H9 (cell line): ENCODE data around the gene MRPS30. TPM values are rescaled to one million over a fixed set of nuclear protein-coding genes. Genes with fewer than 3 reads are reported as not detected.

ENCODE experiments used
- DNase-seq: peaks from one replicate; pipeline ENCODE4 v3.0.0-alpha.2; 2017
- H2AFZ ChIP-seq: one replicate; pipeline ENCODE4 v1.6.1; 2013; ENCODE audit warnings: mild to moderate bottlenecking, low read length, control low read depth, moderate library complexity
- H2AK5ac ChIP-seq: 2 replicates; pipeline ENCODE4 v1.6.1; 2013; ENCODE audit warnings: low read length, control low read depth, mixed read lengths; ENCODE audit not compliant: insufficient read length
- H2BK120ac ChIP-seq: one replicate; pipeline ENCODE4 v1.6.1; 2013; ENCODE audit warnings: low read depth, mild to moderate bottlenecking, low read length, control low read depth, inconsistent platforms; ENCODE audit not compliant: poor library complexity, severe bottlenecking
- H2BK12ac ChIP-seq: 2 replicates; pipeline ENCODE4 v1.6.1; 2013; ENCODE audit warnings: low read length, control low read depth, mixed read lengths, low read depth; ENCODE audit not compliant: insufficient read length
- H2BK15ac ChIP-seq: 2 replicates; pipeline ENCODE4 v1.6.1; 2013; ENCODE audit warnings: low read depth, low read length, control low read depth
- H2BK20ac ChIP-seq: one replicate; pipeline ENCODE4 v1.6.1; 2013; ENCODE audit warnings: low read depth, mild to moderate bottlenecking, low read length, control low read depth, inconsistent platforms; ENCODE audit not compliant: poor library complexity, severe bottlenecking
- H2BK5ac ChIP-seq: 2 replicates; pipeline ENCODE4 v1.6.1; 2013; ENCODE audit warnings: low read length, control low read depth, mixed read lengths; ENCODE audit not compliant: insufficient read length
- H3K14ac ChIP-seq: 2 replicates; pipeline ENCODE4 v1.6.1; 2013; ENCODE audit warnings: low read length, control low read depth; ENCODE audit not compliant: insufficient read depth
- H3K18ac ChIP-seq: 2 replicates; pipeline ENCODE4 v1.6.1; 2013; ENCODE audit warnings: low read depth, mild to moderate bottlenecking, mixed read lengths, low read length, control low read depth; ENCODE audit not compliant: insufficient read length
- H3K23ac ChIP-seq: 2 replicates; pipeline ENCODE4 v1.6.1; 2013; ENCODE audit warnings: low read length, control low read depth, mixed read lengths, low read depth; ENCODE audit not compliant: insufficient read length
- H3K23me2 ChIP-seq: 2 replicates; pipeline ENCODE4 v1.6.1; 2013; ENCODE audit warnings: low read depth, mild to moderate bottlenecking, mixed read lengths, low read length, control low read depth; ENCODE audit not compliant: insufficient read length, poor library complexity, severe bottlenecking
- H3K27ac ChIP-seq: 2 replicates; pipeline ENCODE4 v1.5.1; 2013; ENCODE audit warnings: low read length, control low read depth, mixed read lengths, low read depth; ENCODE audit not compliant: insufficient read length
- H3K27me3 ChIP-seq: 2 replicates; pipeline ENCODE4 v1.6.1; 2013; ENCODE audit warnings: low read length, control low read depth, inconsistent platforms; ENCODE audit not compliant: insufficient read depth
- H3K4ac ChIP-seq: 2 replicates; pipeline ENCODE4 v1.6.1; 2013; ENCODE audit warnings: low read depth, mild to moderate bottlenecking, control low read depth, inconsistent platforms, low read length, moderate library complexity
- H3K4me1 ChIP-seq: 2 replicates; pipeline ENCODE4 v1.6.1; 2013; ENCODE audit warnings: low read length, control low read depth, inconsistent platforms; ENCODE audit not compliant: insufficient read depth
- H3K4me2 ChIP-seq: 2 replicates; pipeline ENCODE4 v1.6.1; 2013; ENCODE audit warnings: low read length, control low read depth, mixed read lengths; ENCODE audit not compliant: insufficient read length, insufficient read depth
- H3K56ac ChIP-seq: 2 replicates; pipeline ENCODE4 v1.6.1; 2013; ENCODE audit warnings: low read depth, mild to moderate bottlenecking, mixed read lengths, low read length, control low read depth; ENCODE audit not compliant: insufficient read length
- H3K79me1 ChIP-seq: 2 replicates; pipeline ENCODE4 v1.6.1; 2013; ENCODE audit warnings: low read depth, mild to moderate bottlenecking, moderate library complexity, low read length, control low read depth, inconsistent platforms; ENCODE audit not compliant: insufficient read depth, poor library complexity, severe bottlenecking
- H3K79me2 ChIP-seq: 2 replicates; pipeline ENCODE4 v1.6.1; 2013; ENCODE audit warnings: low read length, control low read depth, inconsistent platforms; ENCODE audit not compliant: insufficient read depth
- H3K9ac ChIP-seq: 2 replicates; pipeline ENCODE4 v1.6.1; 2013; ENCODE audit warnings: low read length, control low read depth, mixed read lengths; ENCODE audit not compliant: insufficient read length; ENCODE audit errors: extremely low read depth
- H3K9me3 ChIP-seq: one replicate; pipeline ENCODE4 v1.6.1; 2013; ENCODE audit warnings: low read depth, low read length, inconsistent platforms; ENCODE audit not compliant: control insufficient read depth
- H3T11ph ChIP-seq: one replicate; pipeline ENCODE4 v1.6.1; 2013; ENCODE audit warnings: mild to moderate bottlenecking, low read length, control low read depth, inconsistent platforms
- H4K20me1 ChIP-seq: one replicate; pipeline ENCODE4 v1.6.1; 2013; ENCODE audit not compliant: control insufficient read depth, insufficient read length, insufficient read depth
- H4K5ac ChIP-seq: 2 replicates; pipeline ENCODE4 v1.6.1; 2013; ENCODE audit warnings: low read depth, mild to moderate bottlenecking, mixed read lengths, low read length, control low read depth; ENCODE audit not compliant: insufficient read length
- H4K8ac ChIP-seq: replicated peaks from 2 replicates; pipeline ENCODE4 v1.6.1; 2013; ENCODE audit warnings: low read length, control low read depth, mixed read lengths, low read depth; ENCODE audit not compliant: insufficient read length
- H4K91ac ChIP-seq: 2 replicates; pipeline ENCODE4 v1.6.1; 2013; ENCODE audit warnings: low read depth, mild to moderate bottlenecking, moderate library complexity, mixed read lengths, low read length, control low read depth; ENCODE audit not compliant: insufficient read length
- H3K27ac Mint-ChIP-seq, 3 experiments: 2 replicates in 2 of 3; 3 replicates in 1 of 3; pipeline ENCODE4 v1.8.0; 2020 to 2021; ENCODE audit warnings: mixed read lengths in 3 of 3, mild to moderate bottlenecking in 1 of 3, moderate library complexity in 1 of 3
- H3K27me3 Mint-ChIP-seq: 2 replicates; pipeline ENCODE4 v1.8.0; 2021; ENCODE audit warnings: low read depth, mild to moderate bottlenecking, moderate library complexity, mixed read lengths
- H3K36me3 Mint-ChIP-seq, 3 experiments: 2 replicates in 2 of 3; 3 replicates in 1 of 3; pipeline ENCODE4 v1.8.0; 2020 to 2021; ENCODE audit warnings: low read depth in 3 of 3, mixed read lengths in 3 of 3; ENCODE audit not compliant: insufficient read depth in 1 of 3
- H3K4me1 Mint-ChIP-seq, 2 experiments: 2 replicates each; pipeline ENCODE4 v1.8.0; 2020; ENCODE audit warnings: mixed read lengths in 2 of 2
- H3K4me3 Mint-ChIP-seq, 2 experiments: 2 replicates in 1 of 2; 3 replicates in 1 of 2; pipeline ENCODE4 v1.8.0; 2020 to 2021; ENCODE audit warnings: mild to moderate bottlenecking in 2 of 2, mixed read lengths in 2 of 2, moderate library complexity in 1 of 2
- H3K9me3 Mint-ChIP-seq, 2 experiments: 2 replicates in 1 of 2; 3 replicates in 1 of 2; pipeline ENCODE4 v1.8.0; 2020; ENCODE audit warnings: mild to moderate bottlenecking in 2 of 2, mixed read lengths in 2 of 2, moderate library complexity in 1 of 2
- CTCF ChIP-seq: fragments of 200-600 bp; sonication (generic); conservative IDR thresholded peaks from 3 replicates; pipeline ENCODE4 v1.8.0; 2021; ENCODE audit warnings: antibody characterized with exemption, mild to moderate bottlenecking
- WGBS: extraction: QIAGEN DNeasy Blood & Tissue Kit; methylation state at CpG from one replicate; pipeline ENCODE4 v1.1.7; 2013; ENCODE audit warnings: missing lambda C conversion rate, low lambda C conversion rate, mixed read lengths; ENCODE audit not compliant: insufficient read length; ENCODE audit errors: extremely low coverage; 5-methylcytosine and 5-hydroxymethylcytosine counted together
- total RNA-seq: library from RNA; stranded (reverse); gene quantifications from 2 replicates; pipeline ENCODE4 v1.2.1, GENCODE V29; 2021

The MRPS30 gene
- total RNA-seq, 1 experiment from 2014 or later: 76.3 TPM

- no peaks in the 10 kb centered on the region for H3K23me2 ChIP-seq
- H2BK20ac ChIP-seq: no peak overlapping the region
- no peak overlapping the region for H3K4me3 Mint-ChIP-seq
- no peak overlapping the region for H3K14ac ChIP-seq
- no peaks in the 10 kb centered on the region for H3K79me1 ChIP-seq
- no peaks in the 10 kb centered on the region for H3K36me3 Mint-ChIP-seq
- H3K18ac ChIP-seq: no peak overlapping the region
- no peaks in the 10 kb centered on the region for H3K79me2 ChIP-seq
- H4K5ac ChIP-seq: no peak overlapping the region
- no peaks in the 10 kb centered on the region for H3K9me3 ChIP-seq
- H3K27me3 ChIP-seq: no peaks in the 10 kb centered on the region
- DNase-seq: no peak
- H3K23ac ChIP-seq: no peak overlapping the region
- no peak overlapping the region for H2BK12ac ChIP-seq
- H3T11ph ChIP-seq: no peak overlapping the region
- no peak overlapping the region for H3K4me2 ChIP-seq
- WGBS: no CpG with 5 or more reads among the region's 5 CpGs
- H2BK120ac ChIP-seq: no peak overlapping the region
- no peaks in the 10 kb centered on the region; a peak in 2 of 5 replicates for H3K9me3 Mint-ChIP-seq
- H3K9ac ChIP-seq: no peak overlapping the region
- H3K27ac ChIP-seq: no peak overlapping the region
- H4K8ac ChIP-seq: no peak overlapping the region
- no peak overlapping the region for H2AK5ac ChIP-seq
- H3K4ac ChIP-seq: no peak overlapping the region
- TF ChIP-seq CTCF: no peak
- no peaks in the 10 kb centered on the region for H3K4me1 Mint-ChIP-seq
- no peak overlapping the region for H2BK5ac ChIP-seq
- H4K91ac ChIP-seq: no peak overlapping the region
- no peaks in the 10 kb centered on the region for H3K4me1 ChIP-seq
- H3K56ac ChIP-seq: no peak overlapping the region
- no peak overlapping the region for H2AFZ ChIP-seq
- H4K20me1 ChIP-seq: no peaks in the 10 kb centered on the region
- H3K27ac Mint-ChIP-seq: no peak overlapping the region
- no peaks in the 10 kb centered on the region for H3K27me3 Mint-ChIP-seq
- H2BK15ac ChIP-seq: no peak overlapping the region
Measured at GRCh38 chr5:44847206-44847852, 38.6 kb downstream of the MRPS30 start.
